ENCODE measurements around the gene AIMP2. TPM values are rescaled to one million over a fixed set of nuclear protein-coding genes. Genes with fewer than 3 reads are reported as not detected.

Gene AIMP2
- total RNA-seq, 4 donors from 2014 or later: 39.9 to 72.3 (median 53.4) TPM

- Histone ChIP-seq H3K4me1 (peaks cover 71 to 73% of the 10 kb centered on the region in 2 donors), H3K27ac (peak overlapping the region; percentile 88 to 96 (median 93))
These were observed 3.5 kb downstream of the AIMP2 start for GRCh38 chr7:6012355-6013104.

GRCh38 chr7:6015917-6016652 lies 7.0 kb downstream of the AIMP2 start:
- Histone ChIP-seq H3K36me3 (peaks cover 11 to 14% of the 10 kb centered on the region in 2 donors), H3K27ac (peak overlapping the region; percentile 67 to 96 (median 93)), H3K27me3 (no peaks in the 10 kb centered on the region), H3K9me3 (no peaks in the 10 kb centered on the region), H3K4me1 (peaks cover 84 to 87% of the 10 kb centered on the region in 2 donors), H3K4me3 (replicated peaks in 1 of 3) (no peak overlapping the region)
- peak; percentile 96 to 97 for DNase-seq
- TF ChIP-seq CTCF (IDR thresholded peaks at IDR 0.05) (no peak), POLR2A (IDR thresholded peaks at IDR 0.05) (peak in 1 of 2 donors; percentile 30)
- intact Hi-C loops (cut with DNase I): no loop called here
- 58 to 60% methylated on average over 8 of the region's 8 CpGs for WGBS, 2 donors

More at GRCh38 chr7:6012355-6013104, 3.5 kb downstream of the AIMP2 start:
- Histone ChIP-seq H3K36me3 (peaks cover 4 to 6% of the 10 kb centered on the region in 2 donors), H3K9me3 (no peaks in the 10 kb centered on the region), H3K4me3 (replicated peaks in 1 of 3) (no peak overlapping the region), H3K27me3 (no peaks in the 10 kb centered on the region)
- DNase-seq: peak; percentile 71 to 76
- TF ChIP-seq CTCF (IDR thresholded peaks at IDR 0.05) (no peak), POLR2A (IDR thresholded peaks at IDR 0.05) (peak in 1 of 2 donors; percentile 12)
- WGBS, 2 donors: 52 to 54% methylated on average over 14 of the region's 14 CpGs
- intact Hi-C loops (cut with DNase I): no loop called here

GRCh38 chr7:6016653-6016966 lies 7.5 kb downstream of the AIMP2 start:
- peak overlapping the region; percentile 67 to 96 (median 93) for H3K27ac ChIP-seq
- 90% methylated on average over 8 of the region's 8 CpGs for WGBS, 2 donors

GRCh38 chr7:6020371-6021286 lies 11.6 kb downstream of the AIMP2 start:
- intact Hi-C loops (cut with DNase I): no loop called here
- no peak for DNase-seq
- no peak for TF ChIP-seq CTCF (IDR thresholded peaks at IDR 0.05)
- no peak for TF ChIP-seq POLR2A (IDR thresholded peaks at IDR 0.05)
- H3K4me1 ChIP-seq: peaks cover 46% of the 10 kb centered on the region in 2 donors
- WGBS, 2 donors: 89 to 91% methylated on average over 11 of the region's 11 CpGs
- no peaks in the 10 kb centered on the region for H3K27me3 ChIP-seq
- no peak overlapping the region for H3K4me3 ChIP-seq (replicated peaks in 1 of 3)
- no peaks in the 10 kb centered on the region for H3K9me3 ChIP-seq
- H3K36me3 ChIP-seq: peaks cover 42 to 43% of the 10 kb centered on the region in 2 donors
- peak overlapping the region; percentile 74 to 96 (median 84) for H3K27ac ChIP-seq

More at GRCh38 chr7:6016653-6016966, 7.5 kb downstream of the AIMP2 start:
- Histone ChIP-seq H3K4me1 (peaks cover 81 to 84% of the 10 kb centered on the region in 2 donors), H3K36me3 (peaks cover 13 to 16% of the 10 kb centered on the region in 2 donors), H3K4me3 (replicated peaks in 1 of 3) (no peak overlapping the region), H3K27me3 (no peaks in the 10 kb centered on the region), H3K9me3 (no peaks in the 10 kb centered on the region)
- no peak for DNase-seq
- intact Hi-C loops (cut with DNase I): no loop called here
- no peak for TF ChIP-seq CTCF (IDR thresholded peaks at IDR 0.05)
- no peak for TF ChIP-seq POLR2A (IDR thresholded peaks at IDR 0.05)

Measured in thyroid gland (tissue), 4 donors.